Esophagus muscularis mucosa (tissue), 4 donors: ENCODE results near the gene FBXO10. TPM values are rescaled to one million over a fixed set of nuclear protein-coding genes. Genes with fewer than 3 reads are reported as not detected.

Source experiments
- DNase-seq: peaks from one replicate; pipeline ENCODE4 v3.0.0-alpha.2; 2017; ENCODE audit errors: extremely low spot score
- H3K27ac ChIP-seq, 4 donors: fragments of 200-600 bp; sonication (generic); replicated peaks in 1 of 4; 1 replicate in 3 of 4; 2 replicates in 1 of 4; pipeline ENCODE4 v1.5.1; 2016 to 2019; ENCODE audit warnings: mild to moderate bottlenecking in 1 of 4
- H3K27me3 ChIP-seq, 4 donors: fragments of 200-600 bp; sonication (generic); one replicate each; pipeline versions ENCODE4 v1.5.1 to v1.6.0; 2016 to 2019
- H3K36me3 ChIP-seq, 4 donors: fragments of 200-600 bp; sonication (generic); one replicate each; pipeline ENCODE4 v1.5.1; 2016 to 2019
- H3K4me1 ChIP-seq, 4 donors: fragments of 200-600 bp; sonication (generic); one replicate each; pipeline ENCODE4 v1.5.1; 2016 to 2019
- H3K4me3 ChIP-seq, 4 donors: fragments of 200-600 bp; sonication (generic); 1 replicate in 2 of 4; 2 replicates in 2 of 4; pipeline ENCODE4 v1.5.1; 2016 to 2019; ENCODE audit warnings: mild to moderate bottlenecking in 4 of 4, moderate library complexity in 1 of 4
- H3K9me3 ChIP-seq, 4 donors: fragments of 200-600 bp; sonication (generic); 1 replicate in 3 of 4; 2 replicates in 1 of 4; pipeline ENCODE4 v1.5.1; 2016 to 2019
- EP300 ChIP-seq: sonication (generic); formaldehyde crosslinking; IDR thresholded peaks from one replicate; pipeline ENCODE4 v1.6.1; 2017; ENCODE audit warnings: antibody characterized with exemption
- POLR2A ChIP-seq: fragments of 450-650 bp; IDR thresholded peaks from one replicate; pipeline ENCODE4 v1.6.1; 2017; ENCODE audit warnings: antibody characterized with exemption, moderate library complexity, mild to moderate bottlenecking, low read depth
- POLR2AphosphoS5 ChIP-seq, 2 donors: sonication (generic); formaldehyde crosslinking; IDR thresholded peaks; one replicate each; pipeline ENCODE4 v1.6.1; 2017; ENCODE audit warnings: antibody characterized with exemption in 2 of 2
- WGBS: methylation state at CpG from one replicate; pipeline ENCODE4 v1.1.5; 2018; 5-methylcytosine and 5-hydroxymethylcytosine counted together
- intact Hi-C: fragments of 100-400 bp; cut with DNase I; formaldehyde crosslinking; loops from one replicate; pipeline ENCODE4 v1.15.1; 2023
- total RNA-seq, 4 donors: library from RNA; depleted of rRNA; stranded (reverse); fragments of >200 nt; gene quantifications; one replicate each; pipeline versions ENCODE4 v1.1.0 to v1.2.1, GENCODE V29; 2016
- TF ChIP-seq, protein P1 (sequence below), 3 experiments: fragments of 200-600 bp in 2 of 3; fragments of 450-650 bp in 1 of 3; sonication (generic) in 2 of 3; IDR thresholded peaks; one replicate each; pipeline ENCODE4 v1.5.1; 2017 to 2019; ENCODE audit warnings: antibody characterized with exemption in 3 of 3, mild to moderate bottlenecking in 2 of 3, moderate library complexity in 1 of 3

Gene FBXO10
- total RNA-seq, 4 donors from 2014 or later: 5.5 to 11.2 (median 9.0) TPM

DNA sequence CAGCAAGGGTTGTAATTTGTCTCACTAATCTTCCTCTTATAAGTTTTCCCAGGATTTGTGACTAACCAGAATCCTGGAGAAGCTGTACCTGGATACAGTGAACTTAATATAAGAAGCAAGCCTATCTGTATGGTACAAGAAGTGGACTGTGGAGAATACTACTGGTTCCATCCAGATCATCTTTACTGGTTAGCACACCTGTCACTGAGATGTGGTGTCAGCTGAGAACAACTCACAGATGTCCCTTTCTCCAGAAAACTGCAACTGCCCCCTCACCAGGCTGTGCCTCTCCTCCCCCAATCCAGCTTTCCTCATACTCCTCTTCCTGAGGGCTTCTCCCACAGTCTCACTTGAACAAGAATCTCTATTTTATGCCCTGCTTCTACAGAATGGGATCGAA lies 4.9 kb downstream of the FBXO10 start:
- H3K27me3 ChIP-seq: no peaks in the 10 kb centered on the region
- H3K9me3 ChIP-seq: no peaks in the 10 kb centered on the region
- no peak for DNase-seq
- H3K4me3 ChIP-seq: no peak overlapping the region
- H3K4me1 ChIP-seq: peaks cover 15 to 27% (median 24%) of the 10 kb centered on the region in 4 donors
- TF ChIP-seq POLR2A (no peak), POLR2AphosphoS5 (IDR thresholded peaks at IDR 0.05) (no peak)
- TF ChIP-seq, protein P1, sequence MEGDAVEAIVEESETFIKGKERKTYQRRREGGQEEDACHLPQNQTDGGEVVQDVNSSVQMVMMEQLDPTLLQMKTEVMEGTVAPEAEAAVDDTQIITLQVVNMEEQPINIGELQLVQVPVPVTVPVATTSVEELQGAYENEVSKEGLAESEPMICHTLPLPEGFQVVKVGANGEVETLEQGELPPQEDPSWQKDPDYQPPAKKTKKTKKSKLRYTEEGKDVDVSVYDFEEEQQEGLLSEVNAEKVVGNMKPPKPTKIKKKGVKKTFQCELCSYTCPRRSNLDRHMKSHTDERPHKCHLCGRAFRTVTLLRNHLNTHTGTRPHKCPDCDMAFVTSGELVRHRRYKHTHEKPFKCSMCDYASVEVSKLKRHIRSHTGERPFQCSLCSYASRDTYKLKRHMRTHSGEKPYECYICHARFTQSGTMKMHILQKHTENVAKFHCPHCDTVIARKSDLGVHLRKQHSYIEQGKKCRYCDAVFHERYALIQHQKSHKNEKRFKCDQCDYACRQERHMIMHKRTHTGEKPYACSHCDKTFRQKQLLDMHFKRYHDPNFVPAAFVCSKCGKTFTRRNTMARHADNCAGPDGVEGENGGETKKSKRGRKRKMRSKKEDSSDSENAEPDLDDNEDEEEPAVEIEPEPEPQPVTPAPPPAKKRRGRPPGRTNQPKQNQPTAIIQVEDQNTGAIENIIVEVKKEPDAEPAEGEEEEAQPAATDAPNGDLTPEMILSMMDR (IDR thresholded peaks at IDR 0.05): no peak
- H3K36me3 ChIP-seq: no peaks in the 10 kb centered on the region
- intact Hi-C loops: no loop called here
- no peak overlapping the region for H3K27ac ChIP-seq
- 100% methylated on average over 1 of the region's 1 CpG for WGBS

DNA sequence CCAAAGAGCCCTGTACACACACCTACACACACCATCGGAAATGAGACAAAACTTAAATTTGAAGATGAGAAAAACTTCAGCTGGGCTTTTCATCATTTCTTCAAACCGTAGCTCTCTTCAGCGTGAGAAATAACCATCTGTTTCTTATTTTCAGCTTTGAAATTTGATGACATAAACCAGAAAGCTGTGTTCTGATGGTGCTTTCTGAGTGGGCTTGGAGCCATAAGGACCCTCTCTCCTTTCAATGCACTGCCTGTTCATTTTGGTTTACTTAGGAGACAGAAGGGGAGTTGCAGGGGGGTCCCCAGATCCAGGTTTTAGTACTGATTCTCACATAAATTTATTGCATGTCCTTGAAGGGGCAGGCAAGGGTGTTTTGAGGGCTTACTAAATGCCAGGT lies 9.5 kb downstream of the FBXO10 start:
- WGBS: 62% methylated on average over 3 of the region's 3 CpGs
- intact Hi-C loops: no loop called here
- TF ChIP-seq POLR2AphosphoS5 (IDR thresholded peaks at IDR 0.05): no peak

DNA sequence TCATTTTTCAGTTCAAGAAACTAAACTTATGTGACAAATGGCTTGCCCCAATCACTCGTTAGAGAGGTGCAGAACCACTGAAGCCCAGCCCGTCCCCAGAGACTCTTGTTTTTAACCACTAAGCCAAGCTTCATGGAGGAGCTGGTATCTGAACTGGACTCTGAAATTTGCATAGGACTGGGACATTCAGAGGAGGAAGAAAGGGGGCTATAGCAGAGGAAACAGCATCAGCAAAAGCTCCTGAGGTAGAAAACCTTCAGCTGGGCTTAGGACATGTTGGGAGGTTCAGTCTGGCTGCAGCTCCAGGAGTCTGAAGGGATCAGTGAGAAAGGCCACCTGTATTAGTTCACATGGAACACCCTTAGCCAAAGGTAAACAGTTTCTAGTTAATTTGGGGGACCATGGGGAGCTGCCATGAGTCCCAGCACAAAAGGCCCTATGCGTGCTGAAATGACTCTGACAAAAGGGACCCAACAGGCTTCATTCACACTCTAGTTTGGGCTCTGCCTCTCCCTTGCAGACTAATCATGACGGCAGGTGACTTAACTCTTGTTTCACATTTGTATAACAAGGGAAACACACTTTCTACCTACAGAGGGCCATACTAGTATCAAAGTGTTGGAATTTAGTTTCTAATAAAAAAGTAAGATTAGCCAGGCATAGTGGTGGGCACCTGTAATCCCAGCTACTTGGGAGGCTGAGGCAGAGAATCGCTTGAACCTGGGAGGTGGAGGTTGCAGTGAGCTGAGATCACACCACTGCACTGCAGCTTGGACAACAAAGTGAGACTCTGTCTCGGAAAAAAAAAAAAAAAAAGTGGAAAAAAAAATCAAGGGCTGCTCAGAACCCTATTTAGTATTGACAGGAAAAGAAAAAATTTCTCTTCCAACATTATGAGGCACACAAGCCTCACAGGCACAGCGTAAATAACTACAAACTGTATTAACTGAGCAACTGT lies 10.2 kb downstream of the FBXO10 start:
- TF ChIP-seq, protein P1 (IDR thresholded peaks at IDR 0.05): no peak
- TF ChIP-seq POLR2A: no peak
- no peak for TF ChIP-seq EP300
- TF ChIP-seq POLR2AphosphoS5 (IDR thresholded peaks at IDR 0.05): no peak
- intact Hi-C loops: no loop called here
- WGBS: 86% methylated on average over 7 of the region's 7 CpGs
- no peak for DNase-seq
- no peaks in the 10 kb centered on the region for H3K4me1 ChIP-seq
- H3K4me3 ChIP-seq: no peak overlapping the region
- H3K36me3 ChIP-seq: peaks cover 0 to 8% (median 0%) of the 10 kb centered on the region in 4 donors
- H3K27ac ChIP-seq: no peak overlapping the region
- no peaks in the 10 kb centered on the region for H3K27me3 ChIP-seq
- no peaks in the 10 kb centered on the region for H3K9me3 ChIP-seq

More for the DNA sequence above, 9.5 kb downstream of the FBXO10 start:
- no peaks in the 10 kb centered on the region for H3K4me1 ChIP-seq
- H3K27ac ChIP-seq: no peak overlapping the region
- no peak overlapping the region for H3K4me3 ChIP-seq
- no peak for DNase-seq
- peaks cover 0 to 4% (median 0%) of the 10 kb centered on the region in 4 donors for H3K36me3 ChIP-seq
- H3K27me3 ChIP-seq: no peaks in the 10 kb centered on the region
- no peaks in the 10 kb centered on the region for H3K9me3 ChIP-seq

DNA sequence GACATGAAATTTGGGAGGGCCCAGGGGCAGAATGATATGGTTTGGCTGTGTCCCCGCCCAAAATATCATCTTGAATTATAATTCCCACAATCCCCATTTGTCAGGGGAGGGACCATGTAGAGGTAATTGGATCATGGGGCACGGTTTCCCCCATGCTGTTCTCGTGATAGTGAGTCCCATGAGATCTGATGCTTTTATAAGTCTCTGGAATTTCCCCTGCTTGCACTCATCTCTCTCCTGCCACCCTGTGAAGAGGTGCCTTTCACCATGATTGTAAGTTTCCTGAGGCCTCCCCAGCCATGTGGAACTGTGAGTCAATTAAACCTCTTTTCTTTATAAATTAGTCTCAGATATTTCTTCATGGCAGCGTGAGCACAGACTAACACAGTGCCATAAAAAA lies 11.3 kb downstream of the FBXO10 start:
- intact Hi-C loops: no loop called here
- Histone ChIP-seq H3K27ac (no peak overlapping the region), H3K4me1 (no peaks in the 10 kb centered on the region), H3K9me3 (no peaks in the 10 kb centered on the region), H3K27me3 (no peaks in the 10 kb centered on the region), H3K4me3 (no peak overlapping the region), H3K36me3 (peaks cover 0 to 8% (median 0%) of the 10 kb centered on the region in 4 donors)
- WGBS: 87% methylated on average over 4 of the region's 4 CpGs
- DNase-seq: no peak
- TF ChIP-seq POLR2A (no peak), EP300 (no peak), POLR2AphosphoS5 (IDR thresholded peaks at IDR 0.05) (no peak)
- TF ChIP-seq, protein P1 (IDR thresholded peaks at IDR 0.05): no peak

DNA sequence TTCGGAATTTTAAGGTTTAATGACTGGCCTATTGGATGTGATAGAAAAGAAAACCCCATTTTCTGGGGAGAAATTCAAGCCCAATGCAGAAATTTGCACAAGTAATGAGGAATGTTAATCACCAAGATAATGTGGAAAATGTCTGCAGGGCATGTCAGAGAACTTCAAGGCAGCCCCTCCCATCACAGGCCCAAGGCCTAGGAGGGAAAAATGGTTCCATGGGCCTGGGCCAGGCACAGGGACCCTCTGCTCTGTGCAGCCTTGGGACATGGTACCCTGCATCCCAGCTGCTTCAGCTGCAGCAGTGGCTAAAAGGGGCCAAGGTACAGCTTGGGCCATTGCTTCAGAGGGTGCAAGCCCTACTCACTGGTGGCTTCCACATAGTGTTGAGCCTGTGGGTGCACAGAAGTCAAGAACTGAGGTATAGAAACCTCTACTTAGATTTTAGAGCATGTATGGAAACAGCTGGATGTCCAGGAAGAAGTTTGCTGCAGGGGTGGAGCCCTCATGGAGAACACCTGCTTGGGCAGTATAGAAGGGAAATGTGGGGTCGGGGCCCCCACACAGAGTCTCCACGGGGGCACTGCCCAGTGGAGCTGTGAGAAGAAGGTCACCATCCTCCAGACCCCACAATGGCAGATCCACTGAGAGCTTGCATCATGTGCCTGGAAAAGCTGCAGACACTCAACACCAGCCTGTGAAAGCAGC lies 12.2 kb downstream of the FBXO10 start:
- TF ChIP-seq EP300 (no peak), POLR2A (no peak), POLR2AphosphoS5 (IDR thresholded peaks at IDR 0.05) (no peak)
- TF ChIP-seq, protein P1 (IDR thresholded peaks at IDR 0.05): no peak
- H3K27me3 ChIP-seq: no peaks in the 10 kb centered on the region
- no peaks in the 10 kb centered on the region for H3K4me1 ChIP-seq
- no peak overlapping the region for H3K4me3 ChIP-seq
- WGBS: 62% methylated on average over 3 of the region's 3 CpGs
- peaks cover 0 to 8% (median 0%) of the 10 kb centered on the region in 4 donors for H3K36me3 ChIP-seq
- intact Hi-C loops: no loop called here
- no peaks in the 10 kb centered on the region for H3K9me3 ChIP-seq
- H3K27ac ChIP-seq: no peak overlapping the region
- no peak for DNase-seq
